Hepatocyte (in vitro differentiated cells): ENCODE results near the gene SERPINB12. TPM values are rescaled to one million over a fixed set of nuclear protein-coding genes. Genes with fewer than 3 reads are reported as not detected.

Experiments
- DNase-seq: peaks from one replicate; pipeline ENCODE4 v3.0.0-alpha.2; 2016; ENCODE audit warnings: low spot score
- H2AFZ ChIP-seq: fragments of 200-600 bp; sonication (generic); 2 replicates; pipeline ENCODE4 v1.6.0; 2016; ENCODE audit warnings: antibody characterized with exemption, mild to moderate bottlenecking
- H3K27ac ChIP-seq: fragments of 200-600 bp; sonication (generic); 2 replicates; pipeline ENCODE4 v1.5.1; 2016; ENCODE audit warnings: mild to moderate bottlenecking
- H3K27me3 ChIP-seq: fragments of 200-600 bp; sonication (generic); 2 replicates; pipeline ENCODE4 v1.6.1; 2016
- H3K36me3 ChIP-seq: fragments of 200-600 bp; sonication (generic); replicated peaks from 2 replicates; pipeline ENCODE4 v1.5.1; 2016; ENCODE audit warnings: low read depth; ENCODE audit not compliant: insufficient read depth
- H3K4me1 ChIP-seq: fragments of 200-600 bp; sonication (generic); 2 replicates; pipeline ENCODE4 v1.5.1; 2016; ENCODE audit warnings: mild to moderate bottlenecking, moderate library complexity; ENCODE audit not compliant: insufficient read depth
- H3K4me2 ChIP-seq: fragments of 200-600 bp; sonication (generic); 2 replicates; pipeline ENCODE4 v1.6.0; 2016
- H3K4me3 ChIP-seq: fragments of 200-600 bp; sonication (generic); 2 replicates; pipeline ENCODE4 v1.5.1; 2016; ENCODE audit warnings: mild to moderate bottlenecking
- H3K79me2 ChIP-seq: fragments of 200-600 bp; sonication (generic); 2 replicates; pipeline ENCODE4 v1.6.0; 2017; ENCODE audit warnings: mild to moderate bottlenecking
- H3K9me2 ChIP-seq: fragments of 200-600 bp; sonication (generic); replicated peaks from 2 replicates; pipeline ENCODE4 v1.6.0; 2017; ENCODE audit warnings: mild to moderate bottlenecking; ENCODE audit not compliant: insufficient read depth
- H3K9me3 ChIP-seq: fragments of 200-600 bp; sonication (generic); 2 replicates; pipeline ENCODE4 v1.5.1; 2016; ENCODE audit warnings: low read depth, mild to moderate bottlenecking
- H4K20me1 ChIP-seq: fragments of 200-600 bp; sonication (generic); 2 replicates; pipeline ENCODE4 v1.6.0; 2016; ENCODE audit warnings: mild to moderate bottlenecking; ENCODE audit not compliant: insufficient read depth, poor library complexity, severe bottlenecking
- EZH2 ChIP-seq: fragments of 200-600 bp; sonication (generic); IDR thresholded peaks from 2 replicates; pipeline ENCODE4 v1.6.1; 2016; ENCODE audit warnings: antibody characterized with exemption, mild to moderate bottlenecking, borderline replicate concordance
- EZH2phosphoT487 ChIP-seq: fragments of 200-600 bp; sonication (generic); IDR thresholded peaks from one replicate; pipeline ENCODE4 v1.6.1; 2018; ENCODE audit warnings: antibody characterized with exemption, mild to moderate bottlenecking, low read depth, moderate library complexity; ENCODE audit not compliant: unreplicated experiment, severe bottlenecking
- WGBS: methylation state at CpG from one replicate; pipeline ENCODE4 v1.1.6; 2016; ENCODE audit warnings: low lambda C conversion rate; ENCODE audit errors: missing lambda C conversion rate; 5-methylcytosine and 5-hydroxymethylcytosine counted together
- polyA plus RNA-seq: library from polyadenylated mRNA; unstranded; fragments of >200 nt; fragmentation: Nextera tagmentation; extraction: Ambion mirVana; gene quantifications from 2 replicates; pipeline ENCODE4 v1.2.1, GENCODE V29; 2016
- total RNA-seq: library from RNA; depleted of rRNA; stranded (reverse); fragments of >200 nt; gene quantifications from 2 replicates; pipeline ENCODE4 v1.2.3, GENCODE V29; 2014
- TF ChIP-seq, protein P1 (sequence below): fragments of 200-600 bp; sonication (generic); IDR thresholded peaks from 2 replicates; pipeline ENCODE4 v1.5.1; 2016; ENCODE audit warnings: antibody characterized with exemption, mild to moderate bottlenecking; ENCODE audit not compliant: poor library complexity

The SERPINB12 gene
- total and polyA plus RNA-seq, 2 experiments from 2014 or later = not detected

DNA sequence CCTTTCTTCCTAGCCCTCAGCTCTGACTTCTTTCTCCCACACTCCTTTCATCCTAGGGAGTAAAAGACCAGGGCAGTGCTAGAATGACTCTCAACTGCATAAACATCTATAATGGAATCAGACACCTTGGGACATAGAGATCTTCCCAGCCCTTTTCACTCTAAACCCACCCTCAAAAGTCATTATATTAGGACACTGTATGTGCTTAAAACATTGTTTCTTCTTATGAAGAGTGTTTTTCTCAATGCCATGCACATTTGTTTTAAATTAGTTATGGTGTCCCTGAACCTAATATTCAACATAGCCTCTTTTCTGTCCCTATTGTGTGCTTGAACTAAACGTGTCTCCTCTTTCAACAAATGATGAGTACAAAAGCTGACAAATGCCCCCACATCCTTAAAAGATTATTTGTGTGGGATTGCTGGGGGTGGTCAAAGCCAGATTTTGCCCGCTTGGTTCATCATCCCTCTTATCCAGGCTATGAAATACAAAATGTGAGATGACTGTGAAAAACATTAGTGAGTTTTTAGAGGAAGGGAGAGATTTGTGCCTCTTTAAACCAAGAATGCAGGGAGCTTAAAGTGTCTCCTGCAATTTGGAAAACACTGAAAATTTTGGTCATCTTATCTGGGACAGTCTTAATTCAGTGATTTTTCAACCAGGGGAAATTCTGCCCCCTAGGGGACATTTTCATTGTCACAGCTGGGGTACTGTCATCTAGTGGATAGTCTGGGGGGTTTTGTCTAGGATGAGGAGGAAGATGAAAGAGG is 36.4 kb upstream of the SERPINB12 start:
- Histone ChIP-seq H2AFZ (no peak overlapping the region), H3K27me3 (no peaks in the 10 kb centered on the region), H3K9me2 (no peaks in the 10 kb centered on the region), H3K4me3 (no peak overlapping the region), H3K4me1 (no peaks in the 10 kb centered on the region), H3K27ac (no peak overlapping the region), H3K79me2 (no peaks in the 10 kb centered on the region), H3K4me2 (no peak overlapping the region), H3K9me3 (no peaks in the 10 kb centered on the region), H3K36me3 (no peaks in the 10 kb centered on the region), H4K20me1 (no peaks in the 10 kb centered on the region)
- no peak for TF ChIP-seq EZH2
- TF ChIP-seq, protein P1, sequence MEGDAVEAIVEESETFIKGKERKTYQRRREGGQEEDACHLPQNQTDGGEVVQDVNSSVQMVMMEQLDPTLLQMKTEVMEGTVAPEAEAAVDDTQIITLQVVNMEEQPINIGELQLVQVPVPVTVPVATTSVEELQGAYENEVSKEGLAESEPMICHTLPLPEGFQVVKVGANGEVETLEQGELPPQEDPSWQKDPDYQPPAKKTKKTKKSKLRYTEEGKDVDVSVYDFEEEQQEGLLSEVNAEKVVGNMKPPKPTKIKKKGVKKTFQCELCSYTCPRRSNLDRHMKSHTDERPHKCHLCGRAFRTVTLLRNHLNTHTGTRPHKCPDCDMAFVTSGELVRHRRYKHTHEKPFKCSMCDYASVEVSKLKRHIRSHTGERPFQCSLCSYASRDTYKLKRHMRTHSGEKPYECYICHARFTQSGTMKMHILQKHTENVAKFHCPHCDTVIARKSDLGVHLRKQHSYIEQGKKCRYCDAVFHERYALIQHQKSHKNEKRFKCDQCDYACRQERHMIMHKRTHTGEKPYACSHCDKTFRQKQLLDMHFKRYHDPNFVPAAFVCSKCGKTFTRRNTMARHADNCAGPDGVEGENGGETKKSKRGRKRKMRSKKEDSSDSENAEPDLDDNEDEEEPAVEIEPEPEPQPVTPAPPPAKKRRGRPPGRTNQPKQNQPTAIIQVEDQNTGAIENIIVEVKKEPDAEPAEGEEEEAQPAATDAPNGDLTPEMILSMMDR = peak; percentile 47
- no peak for TF ChIP-seq EZH2phosphoT487
- peak; percentile 37 for DNase-seq
- 34% methylated on average over 2 of the region's 2 CpGs for WGBS

DNA sequence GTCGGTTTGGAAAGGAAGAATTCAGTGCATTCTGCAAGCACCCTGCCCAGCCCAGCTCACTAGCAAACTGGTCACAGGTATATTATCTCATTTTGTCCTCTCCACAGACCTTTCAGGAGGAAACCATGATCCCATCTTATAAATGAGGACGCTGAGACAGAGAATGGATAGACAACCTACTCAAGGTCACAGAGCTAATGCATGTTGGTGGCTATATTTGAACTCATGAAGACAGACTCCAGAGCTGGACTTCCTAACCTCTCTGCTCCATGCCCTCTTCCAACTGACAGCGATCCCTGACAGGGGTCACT is 35.9 kb upstream of the SERPINB12 start:
- H4K20me1 ChIP-seq = no peaks in the 10 kb centered on the region
- no peak for DNase-seq
- TF ChIP-seq, protein P1 = no peak
- no peak for TF ChIP-seq EZH2phosphoT487
- TF ChIP-seq EZH2 = no peak
- H3K27me3 ChIP-seq = no peaks in the 10 kb centered on the region
- no peak overlapping the region for H3K4me2 ChIP-seq
- no peaks in the 10 kb centered on the region for H3K36me3 ChIP-seq
- H3K4me1 ChIP-seq = no peaks in the 10 kb centered on the region
- no peak overlapping the region for H3K27ac ChIP-seq
- no peaks in the 10 kb centered on the region for H3K9me3 ChIP-seq
- WGBS = 56% methylated on average over 3 of the region's 3 CpGs
- H3K4me3 ChIP-seq = no peak overlapping the region
- H3K9me2 ChIP-seq = no peaks in the 10 kb centered on the region
- H3K79me2 ChIP-seq = no peaks in the 10 kb centered on the region
- no peak overlapping the region for H2AFZ ChIP-seq

DNA sequence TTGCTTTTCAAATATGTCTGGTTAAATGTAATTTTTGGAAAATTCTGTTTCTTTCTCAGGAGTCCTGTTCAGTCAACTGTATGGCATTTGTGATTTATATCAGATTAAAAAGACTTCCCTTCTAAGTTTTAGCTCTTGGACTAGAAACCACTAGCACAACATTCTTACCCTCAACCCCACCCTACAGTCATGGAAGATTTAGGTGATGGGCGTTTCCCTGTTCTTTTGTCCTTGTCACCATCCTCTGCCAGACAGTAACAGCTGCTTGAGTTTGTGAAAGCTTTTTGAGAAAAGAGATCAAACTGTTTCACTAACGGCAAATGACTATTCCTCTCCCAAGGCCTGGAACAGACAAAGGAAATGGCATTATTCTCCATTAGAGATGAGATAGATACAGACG is 33.6 kb upstream of the SERPINB12 start:
- Histone ChIP-seq H3K27me3 (no peaks in the 10 kb centered on the region), H3K36me3 (no peaks in the 10 kb centered on the region), H3K4me3 (no peak overlapping the region), H3K9me3 (no peaks in the 10 kb centered on the region), H3K27ac (no peak overlapping the region), H3K4me2 (no peak overlapping the region), H4K20me1 (no peaks in the 10 kb centered on the region), H3K9me2 (no peaks in the 10 kb centered on the region), H3K79me2 (no peaks in the 10 kb centered on the region), H3K4me1 (no peaks in the 10 kb centered on the region), H2AFZ (no peak overlapping the region)
- 63% methylated on average over 3 of the region's 3 CpGs for WGBS
- TF ChIP-seq EZH2 (no peak), EZH2phosphoT487 (no peak)
- TF ChIP-seq, protein P1 = no peak
- DNase-seq = no peak
